Uterus (tissue), 4 donors: ENCODE measurements around the gene SRBD1. TPM values are rescaled to one million over a fixed set of nuclear protein-coding genes. Genes with fewer than 3 reads are reported as not detected.

Experiments
- DNase-seq, 2 donors: peaks; one replicate each; pipeline ENCODE4 v3.0.0-alpha.2; 2019 to 2020
- H3K27ac ChIP-seq, 2 donors: fragments of 200-600 bp; sonication (generic); 1 replicate in 1 of 2; 2 replicates in 1 of 2; pipeline ENCODE4 v1.5.1; 2016 to 2018
- H3K27me3 ChIP-seq, 2 donors: fragments of 200-600 bp; sonication (generic); one replicate each; pipeline ENCODE4 v1.5.1; 2018 to 2019; ENCODE audit warnings: control low read depth in 1 of 2
- H3K36me3 ChIP-seq, 2 donors: fragments of 200-600 bp; sonication (generic); one replicate each; pipeline ENCODE4 v1.5.1; 2019; ENCODE audit warnings: control low read depth in 1 of 2
- H3K4me1 ChIP-seq, 2 donors: fragments of 200-600 bp; sonication (generic); one replicate each; pipeline ENCODE4 v1.5.1; 2018 to 2019; ENCODE audit warnings: control low read depth in 1 of 2
- H3K4me3 ChIP-seq, 2 donors: fragments of 200-600 bp; sonication (generic); 1 replicate in 1 of 2; 2 replicates in 1 of 2; pipeline ENCODE4 v1.5.1; 2018 to 2019; ENCODE audit warnings: mild to moderate bottlenecking in 1 of 2
- H3K9me3 ChIP-seq, 2 donors: fragments of 200-600 bp; sonication (generic); one replicate each; pipeline ENCODE4 v1.5.1; 2019; ENCODE audit warnings: control low read depth in 1 of 2
- CTCF ChIP-seq, 4 experiments: fragments of 200-600 bp in 2 of 4; fragments of 450-650 bp in 2 of 4; sonication (generic) in 2 of 4; IDR thresholded peaks; one replicate each; pipeline ENCODE4 v1.5.1; 2016 to 2019; ENCODE audit warnings: antibody characterized with exemption in 4 of 4, mild to moderate bottlenecking in 2 of 4, moderate library complexity in 1 of 4
- POLR2A ChIP-seq, 2 donors: fragments of 450-650 bp; IDR thresholded peaks; one replicate each; pipeline ENCODE4 v1.6.1; 2016; ENCODE audit warnings: antibody characterized with exemption in 2 of 2, mild to moderate bottlenecking in 1 of 2, moderate library complexity in 1 of 2
- intact Hi-C: fragments of 100-400 bp; cut with DNase I; formaldehyde crosslinking; loops from one replicate; pipeline ENCODE4 v1.15.1; 2023; ENCODE audit warnings: low total_unique reads
- total RNA-seq, 4 donors: library from RNA; depleted of rRNA in 3 of 4; stranded (reverse); fragments of >200 nt in 3 of 4; gene quantifications; one replicate each; pipeline versions ENCODE4 v1.1.0 to v1.2.4, GENCODE V29; 2014 to 2023
- donor health status: DM: yes; HTN: yes; CAD: no.

The SRBD1 gene
- total RNA-seq, 4 donors from 2014 or later: 13.1 to 65.8 (median 34.0) TPM

DNA sequence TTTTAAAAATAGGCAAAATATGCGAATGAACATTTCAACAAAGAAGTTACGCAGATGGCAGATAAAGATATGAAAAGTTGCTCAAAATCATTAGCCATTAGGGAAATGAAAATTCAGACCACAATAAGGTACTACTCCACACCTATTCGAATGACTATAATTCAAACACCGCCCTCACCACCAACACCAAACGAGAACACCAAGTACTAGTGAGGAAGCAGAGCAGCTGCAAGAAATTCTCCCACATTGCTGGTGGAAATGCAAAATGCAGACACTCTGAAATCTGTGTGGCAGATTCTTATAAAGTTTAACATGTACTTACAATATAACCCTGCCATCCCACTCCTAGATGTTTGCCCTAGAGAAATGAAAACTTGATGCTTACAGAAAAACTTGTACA, 23.2 kb upstream of the SRBD1 start:
- no peaks in the 10 kb centered on the region for H3K4me1 ChIP-seq
- TF ChIP-seq POLR2A (IDR thresholded peaks at IDR 0.05) (no peak), CTCF (IDR thresholded peaks at IDR 0.05) (no peak)
- H3K27me3 ChIP-seq: no peaks in the 10 kb centered on the region
- no peaks in the 10 kb centered on the region for H3K36me3 ChIP-seq
- intact Hi-C loops: no loop called here
- H3K4me3 ChIP-seq: no peak overlapping the region
- H3K27ac ChIP-seq: no peak overlapping the region
- no peaks in the 10 kb centered on the region for H3K9me3 ChIP-seq
- no peak for DNase-seq

DNA sequence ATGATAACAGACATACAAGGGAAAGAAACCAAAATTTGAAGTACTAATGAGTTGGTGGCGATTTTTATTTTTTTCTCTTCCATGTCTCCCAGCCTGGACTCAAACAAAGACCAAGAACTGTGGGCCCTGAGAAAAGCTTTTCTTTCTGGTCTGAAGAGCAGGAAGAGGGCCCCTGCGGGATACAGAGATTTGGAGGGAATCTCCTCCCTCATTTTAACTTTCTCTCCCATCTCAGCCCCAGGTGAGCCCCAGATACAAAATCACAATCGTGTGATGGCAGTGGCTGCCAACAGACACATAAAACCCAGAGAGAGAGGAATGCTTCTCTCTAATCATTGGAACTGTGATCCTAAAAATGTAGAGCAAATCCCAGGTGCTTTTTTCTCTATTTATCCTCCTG, 20.9 kb upstream of the SRBD1 start:
- Histone ChIP-seq H3K36me3 (no peaks in the 10 kb centered on the region), H3K27me3 (no peaks in the 10 kb centered on the region), H3K4me3 (no peak overlapping the region), H3K27ac (no peak overlapping the region), H3K4me1 (no peaks in the 10 kb centered on the region), H3K9me3 (no peaks in the 10 kb centered on the region)
- no peak for TF ChIP-seq CTCF (IDR thresholded peaks at IDR 0.05)
- TF ChIP-seq POLR2A (IDR thresholded peaks at IDR 0.05): no peak
- no peak for DNase-seq
- intact Hi-C loops: no loop called here

GRCh38 chr2:45631319-45631718, 20.3 kb upstream of the SRBD1 start:
- intact Hi-C loops: no loop called here
- DNase-seq: no peak
- Histone ChIP-seq H3K27ac (no peak overlapping the region), H3K4me1 (no peaks in the 10 kb centered on the region), H3K9me3 (no peaks in the 10 kb centered on the region), H3K4me3 (no peak overlapping the region), H3K36me3 (no peaks in the 10 kb centered on the region), H3K27me3 (no peaks in the 10 kb centered on the region)
- TF ChIP-seq CTCF (IDR thresholded peaks at IDR 0.05) (no peak), POLR2A (IDR thresholded peaks at IDR 0.05) (no peak)

DNA sequence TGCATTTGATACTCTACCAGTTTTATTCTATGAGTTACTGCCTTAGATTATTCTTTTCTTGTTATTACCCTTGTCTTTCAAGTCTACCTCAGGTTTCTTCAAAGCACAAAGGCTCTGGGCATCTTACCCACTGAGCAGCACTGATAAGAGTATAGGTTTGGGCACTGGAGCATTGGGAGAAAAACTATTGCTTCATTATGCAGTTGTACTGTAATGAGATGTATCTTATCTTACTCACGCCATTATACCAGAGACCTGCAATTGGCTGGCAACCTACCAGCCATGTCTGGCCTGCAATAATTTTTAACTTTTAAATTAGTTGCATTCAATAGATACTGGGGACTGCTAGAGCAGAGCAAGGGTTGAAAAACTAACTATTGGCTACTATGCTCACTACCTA, 18.9 kb upstream of the SRBD1 start:
- H3K4me3 ChIP-seq: no peak overlapping the region

GRCh38 chr2:45627911-45628310, 16.8 kb upstream of the SRBD1 start:
- Histone ChIP-seq H3K4me3 (no peak overlapping the region), H3K9me3 (no peaks in the 10 kb centered on the region), H3K27me3 (no peaks in the 10 kb centered on the region), H3K27ac (no peak overlapping the region), H3K4me1 (no peaks in the 10 kb centered on the region), H3K36me3 (no peaks in the 10 kb centered on the region)
- TF ChIP-seq CTCF (IDR thresholded peaks at IDR 0.05): no peak
- TF ChIP-seq POLR2A (IDR thresholded peaks at IDR 0.05): no peak
- intact Hi-C loops: no loop called here
- DNase-seq: no peak

More for the DNA sequence above, 18.9 kb upstream of the SRBD1 start:
- Histone ChIP-seq H3K27ac (no peak overlapping the region), H3K36me3 (no peaks in the 10 kb centered on the region), H3K9me3 (no peaks in the 10 kb centered on the region), H3K27me3 (no peaks in the 10 kb centered on the region), H3K4me1 (no peaks in the 10 kb centered on the region)
- intact Hi-C loops: no loop called here
- TF ChIP-seq POLR2A (IDR thresholded peaks at IDR 0.05) (no peak), CTCF (IDR thresholded peaks at IDR 0.05) (no peak)
- DNase-seq: no peak
